Upper lobe of left lung (tissue), 4 donors: ENCODE results near the gene BCKDK.

Experiments used
- POLR2AphosphoS5 ChIP-seq, 2 donors: sonication (generic); formaldehyde crosslinking; IDR thresholded peaks; one replicate each; pipeline ENCODE4 v1.5.1; 2017; ENCODE audit warnings: antibody characterized with exemption in 2 of 2
- TF ChIP-seq, protein P1 (sequence below), 6 experiments: fragments of 450-650 bp in 4 of 6; fragments of 200-600 bp in 2 of 6; sonication (generic) in 2 of 6; IDR thresholded peaks; one replicate each; pipeline ENCODE4 v1.5.1; 2016 to 2019; ENCODE audit warnings: antibody characterized with exemption in 6 of 6

DNA sequence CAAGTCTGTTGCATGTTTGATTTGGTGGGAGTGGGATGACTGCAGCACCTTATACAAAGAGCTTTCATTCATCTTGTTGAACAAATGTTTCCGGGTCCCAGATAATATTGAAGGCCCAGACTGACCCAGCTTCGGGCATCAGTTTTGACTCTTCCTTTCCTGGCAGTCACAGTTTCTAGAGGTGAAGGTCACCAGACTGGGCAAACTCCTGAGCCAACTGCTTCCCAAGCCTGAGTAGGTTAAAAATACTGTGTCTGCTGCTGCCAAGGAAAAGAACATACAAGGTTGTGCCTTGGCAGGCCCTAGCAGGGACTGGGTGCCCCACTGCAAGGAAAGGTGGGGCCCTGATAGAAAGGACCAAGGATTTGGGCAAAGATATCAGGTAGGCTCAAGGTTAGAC is 4.5 kb downstream of the BCKDK start:
- no peak for TF ChIP-seq POLR2AphosphoS5 (IDR thresholded peaks at IDR 0.05)
- TF ChIP-seq, protein P1, sequence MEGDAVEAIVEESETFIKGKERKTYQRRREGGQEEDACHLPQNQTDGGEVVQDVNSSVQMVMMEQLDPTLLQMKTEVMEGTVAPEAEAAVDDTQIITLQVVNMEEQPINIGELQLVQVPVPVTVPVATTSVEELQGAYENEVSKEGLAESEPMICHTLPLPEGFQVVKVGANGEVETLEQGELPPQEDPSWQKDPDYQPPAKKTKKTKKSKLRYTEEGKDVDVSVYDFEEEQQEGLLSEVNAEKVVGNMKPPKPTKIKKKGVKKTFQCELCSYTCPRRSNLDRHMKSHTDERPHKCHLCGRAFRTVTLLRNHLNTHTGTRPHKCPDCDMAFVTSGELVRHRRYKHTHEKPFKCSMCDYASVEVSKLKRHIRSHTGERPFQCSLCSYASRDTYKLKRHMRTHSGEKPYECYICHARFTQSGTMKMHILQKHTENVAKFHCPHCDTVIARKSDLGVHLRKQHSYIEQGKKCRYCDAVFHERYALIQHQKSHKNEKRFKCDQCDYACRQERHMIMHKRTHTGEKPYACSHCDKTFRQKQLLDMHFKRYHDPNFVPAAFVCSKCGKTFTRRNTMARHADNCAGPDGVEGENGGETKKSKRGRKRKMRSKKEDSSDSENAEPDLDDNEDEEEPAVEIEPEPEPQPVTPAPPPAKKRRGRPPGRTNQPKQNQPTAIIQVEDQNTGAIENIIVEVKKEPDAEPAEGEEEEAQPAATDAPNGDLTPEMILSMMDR (IDR thresholded peaks at IDR 0.05): no peak
